Transverse colon (tissue), 4 donors: ENCODE measurements around the gene IRF5.

Experiments used
- EP300 ChIP-seq: sonication (generic); formaldehyde crosslinking; IDR thresholded peaks from one replicate; pipeline ENCODE4 v1.6.1; 2017; ENCODE audit warnings: antibody characterized with exemption, low read depth
- POLR2A ChIP-seq: fragments of 450-650 bp; IDR thresholded peaks from one replicate; pipeline ENCODE4 v1.6.1; 2016; ENCODE audit warnings: antibody characterized with exemption, mild to moderate bottlenecking, moderate library complexity
- POLR2AphosphoS5 ChIP-seq, 3 donors: sonication (generic); formaldehyde crosslinking; IDR thresholded peaks; one replicate each; pipeline ENCODE4 v1.6.1; 2016; ENCODE audit warnings: antibody characterized with exemption in 3 of 3
- TF ChIP-seq, protein P1 (sequence below), 5 experiments: fragments of 200-600 bp in 3 of 5; fragments of 450-650 bp in 2 of 5; sonication (generic) in 3 of 5; IDR thresholded peaks; 1 replicate in 2 of 5; 2 replicates in 3 of 5; pipeline ENCODE4 v1.5.1; 2016 to 2017; ENCODE audit warnings: antibody characterized with exemption in 5 of 5, inconsistent platforms in 3 of 5, mild to moderate bottlenecking in 2 of 5, moderate library complexity in 1 of 5

DNA sequence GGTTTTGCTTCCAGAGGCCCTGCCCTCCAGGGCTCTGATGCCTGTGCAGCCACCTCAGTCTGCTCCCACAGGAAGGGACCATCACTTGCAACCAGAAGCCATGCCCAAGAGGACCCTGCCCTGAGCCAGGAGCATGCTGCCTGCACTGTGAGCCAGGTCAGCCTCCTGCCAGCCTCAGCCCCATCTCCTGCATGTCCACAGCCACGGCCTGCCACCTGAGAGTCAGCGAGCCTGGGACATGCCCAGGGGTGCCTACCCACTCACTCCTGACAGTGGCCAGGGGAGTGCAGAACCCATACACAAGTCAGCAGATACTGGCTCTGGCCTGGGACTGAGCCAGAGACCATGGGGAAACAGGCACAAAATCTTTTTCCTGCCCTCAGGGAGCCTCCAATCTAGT lies 20.6 kb upstream of the IRF5 start:
- no peak for TF ChIP-seq POLR2A
- TF ChIP-seq, protein P1, sequence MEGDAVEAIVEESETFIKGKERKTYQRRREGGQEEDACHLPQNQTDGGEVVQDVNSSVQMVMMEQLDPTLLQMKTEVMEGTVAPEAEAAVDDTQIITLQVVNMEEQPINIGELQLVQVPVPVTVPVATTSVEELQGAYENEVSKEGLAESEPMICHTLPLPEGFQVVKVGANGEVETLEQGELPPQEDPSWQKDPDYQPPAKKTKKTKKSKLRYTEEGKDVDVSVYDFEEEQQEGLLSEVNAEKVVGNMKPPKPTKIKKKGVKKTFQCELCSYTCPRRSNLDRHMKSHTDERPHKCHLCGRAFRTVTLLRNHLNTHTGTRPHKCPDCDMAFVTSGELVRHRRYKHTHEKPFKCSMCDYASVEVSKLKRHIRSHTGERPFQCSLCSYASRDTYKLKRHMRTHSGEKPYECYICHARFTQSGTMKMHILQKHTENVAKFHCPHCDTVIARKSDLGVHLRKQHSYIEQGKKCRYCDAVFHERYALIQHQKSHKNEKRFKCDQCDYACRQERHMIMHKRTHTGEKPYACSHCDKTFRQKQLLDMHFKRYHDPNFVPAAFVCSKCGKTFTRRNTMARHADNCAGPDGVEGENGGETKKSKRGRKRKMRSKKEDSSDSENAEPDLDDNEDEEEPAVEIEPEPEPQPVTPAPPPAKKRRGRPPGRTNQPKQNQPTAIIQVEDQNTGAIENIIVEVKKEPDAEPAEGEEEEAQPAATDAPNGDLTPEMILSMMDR (IDR thresholded peaks at IDR 0.05) = no peak
- TF ChIP-seq POLR2AphosphoS5 (IDR thresholded peaks at IDR 0.05) = no peak
- no peak for TF ChIP-seq EP300
